Measurements from ENCODE around the gene FBXL7. TPM values are rescaled to one million over a fixed set of nuclear protein-coding genes. Genes with fewer than 3 reads are reported as not detected.

The FBXL7 gene
- total and polyA plus RNA-seq, 2 experiments from 2014 or later: 4.5 to 15.2 TPM

DNA sequence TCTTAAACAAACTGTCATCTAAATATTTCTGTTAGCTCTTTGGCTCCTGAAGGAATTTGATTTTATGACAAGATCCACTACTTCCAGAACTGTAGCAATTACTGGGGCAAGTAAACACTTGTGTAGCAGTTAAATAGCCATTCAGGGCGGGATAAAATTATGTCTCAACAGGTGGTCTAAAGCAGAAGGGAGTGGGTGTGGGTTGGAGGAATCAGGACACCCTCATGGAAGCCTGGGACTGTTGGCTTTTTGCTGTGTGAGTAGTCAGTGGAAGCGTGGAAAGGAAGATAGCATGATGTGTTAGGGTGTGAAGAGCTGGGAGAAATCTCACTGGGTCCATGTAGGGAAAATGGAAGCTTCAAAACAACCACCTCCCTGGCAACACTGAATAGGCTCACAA lies 127.1 kb downstream of the FBXL7 start:
- no peak for ATAC-seq
- H4K20me1 ChIP-seq (replicated peaks; ENCODE audit: insufficient read depth): no peaks in the 10 kb centered on the region; the same call in 1 of the 2 replicates
- H3K36me3 ChIP-seq (ENCODE audit: insufficient read depth): no peaks in the 10 kb centered on the region
- H3K4me3 ChIP-seq: no peak overlapping the region
- peaks cover 10% of the 10 kb centered on the region; the same call in 1 of the 2 replicates for H3K79me2 ChIP-seq (replicated peaks; ENCODE audit: insufficient read depth)
- TF ChIP-seq STAT1 (IDR thresholded peaks at IDR 0.05; ENCODE audit: unreplicated experiment) (no peak), EZH2phosphoT487 (IDR thresholded peaks at IDR 0.05; ENCODE audit: unreplicated experiment) (no peak), ZNF331 (CRISPR knock-in tag; IDR thresholded peaks at IDR 0.05; ENCODE audit: low read depth) (no peak), ZNF114 (CRISPR knock-in tag; IDR thresholded peaks at IDR 0.05) (no peak), JUNB (IDR thresholded peaks at IDR 0.05; ENCODE audit: unreplicated experiment) (no peak), NANOG (IDR thresholded peaks at IDR 0.05; ENCODE audit: borderline replicate concordance) (no peak), POLR2AphosphoS5 (IDR thresholded peaks at IDR 0.05; ENCODE audit: low read depth) (no peak), EZH2 (IDR thresholded peaks at IDR 0.05; ENCODE audit: low read depth, unreplicated experiment) (no peak), CREB1 (CRISPR knock-in tag; IDR thresholded peaks at IDR 0.05; ENCODE audit: low read depth) (no peak)
- TF ChIP-seq, protein P1, sequence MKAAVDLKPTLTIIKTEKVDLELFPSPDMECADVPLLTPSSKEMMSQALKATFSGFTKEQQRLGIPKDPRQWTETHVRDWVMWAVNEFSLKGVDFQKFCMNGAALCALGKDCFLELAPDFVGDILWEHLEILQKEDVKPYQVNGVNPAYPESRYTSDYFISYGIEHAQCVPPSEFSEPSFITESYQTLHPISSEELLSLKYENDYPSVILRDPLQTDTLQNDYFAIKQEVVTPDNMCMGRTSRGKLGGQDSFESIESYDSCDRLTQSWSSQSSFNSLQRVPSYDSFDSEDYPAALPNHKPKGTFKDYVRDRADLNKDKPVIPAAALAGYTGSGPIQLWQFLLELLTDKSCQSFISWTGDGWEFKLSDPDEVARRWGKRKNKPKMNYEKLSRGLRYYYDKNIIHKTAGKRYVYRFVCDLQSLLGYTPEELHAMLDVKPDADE (IDR thresholded peaks at IDR 0.05): no peak
- TF ChIP-seq, protein P2, sequence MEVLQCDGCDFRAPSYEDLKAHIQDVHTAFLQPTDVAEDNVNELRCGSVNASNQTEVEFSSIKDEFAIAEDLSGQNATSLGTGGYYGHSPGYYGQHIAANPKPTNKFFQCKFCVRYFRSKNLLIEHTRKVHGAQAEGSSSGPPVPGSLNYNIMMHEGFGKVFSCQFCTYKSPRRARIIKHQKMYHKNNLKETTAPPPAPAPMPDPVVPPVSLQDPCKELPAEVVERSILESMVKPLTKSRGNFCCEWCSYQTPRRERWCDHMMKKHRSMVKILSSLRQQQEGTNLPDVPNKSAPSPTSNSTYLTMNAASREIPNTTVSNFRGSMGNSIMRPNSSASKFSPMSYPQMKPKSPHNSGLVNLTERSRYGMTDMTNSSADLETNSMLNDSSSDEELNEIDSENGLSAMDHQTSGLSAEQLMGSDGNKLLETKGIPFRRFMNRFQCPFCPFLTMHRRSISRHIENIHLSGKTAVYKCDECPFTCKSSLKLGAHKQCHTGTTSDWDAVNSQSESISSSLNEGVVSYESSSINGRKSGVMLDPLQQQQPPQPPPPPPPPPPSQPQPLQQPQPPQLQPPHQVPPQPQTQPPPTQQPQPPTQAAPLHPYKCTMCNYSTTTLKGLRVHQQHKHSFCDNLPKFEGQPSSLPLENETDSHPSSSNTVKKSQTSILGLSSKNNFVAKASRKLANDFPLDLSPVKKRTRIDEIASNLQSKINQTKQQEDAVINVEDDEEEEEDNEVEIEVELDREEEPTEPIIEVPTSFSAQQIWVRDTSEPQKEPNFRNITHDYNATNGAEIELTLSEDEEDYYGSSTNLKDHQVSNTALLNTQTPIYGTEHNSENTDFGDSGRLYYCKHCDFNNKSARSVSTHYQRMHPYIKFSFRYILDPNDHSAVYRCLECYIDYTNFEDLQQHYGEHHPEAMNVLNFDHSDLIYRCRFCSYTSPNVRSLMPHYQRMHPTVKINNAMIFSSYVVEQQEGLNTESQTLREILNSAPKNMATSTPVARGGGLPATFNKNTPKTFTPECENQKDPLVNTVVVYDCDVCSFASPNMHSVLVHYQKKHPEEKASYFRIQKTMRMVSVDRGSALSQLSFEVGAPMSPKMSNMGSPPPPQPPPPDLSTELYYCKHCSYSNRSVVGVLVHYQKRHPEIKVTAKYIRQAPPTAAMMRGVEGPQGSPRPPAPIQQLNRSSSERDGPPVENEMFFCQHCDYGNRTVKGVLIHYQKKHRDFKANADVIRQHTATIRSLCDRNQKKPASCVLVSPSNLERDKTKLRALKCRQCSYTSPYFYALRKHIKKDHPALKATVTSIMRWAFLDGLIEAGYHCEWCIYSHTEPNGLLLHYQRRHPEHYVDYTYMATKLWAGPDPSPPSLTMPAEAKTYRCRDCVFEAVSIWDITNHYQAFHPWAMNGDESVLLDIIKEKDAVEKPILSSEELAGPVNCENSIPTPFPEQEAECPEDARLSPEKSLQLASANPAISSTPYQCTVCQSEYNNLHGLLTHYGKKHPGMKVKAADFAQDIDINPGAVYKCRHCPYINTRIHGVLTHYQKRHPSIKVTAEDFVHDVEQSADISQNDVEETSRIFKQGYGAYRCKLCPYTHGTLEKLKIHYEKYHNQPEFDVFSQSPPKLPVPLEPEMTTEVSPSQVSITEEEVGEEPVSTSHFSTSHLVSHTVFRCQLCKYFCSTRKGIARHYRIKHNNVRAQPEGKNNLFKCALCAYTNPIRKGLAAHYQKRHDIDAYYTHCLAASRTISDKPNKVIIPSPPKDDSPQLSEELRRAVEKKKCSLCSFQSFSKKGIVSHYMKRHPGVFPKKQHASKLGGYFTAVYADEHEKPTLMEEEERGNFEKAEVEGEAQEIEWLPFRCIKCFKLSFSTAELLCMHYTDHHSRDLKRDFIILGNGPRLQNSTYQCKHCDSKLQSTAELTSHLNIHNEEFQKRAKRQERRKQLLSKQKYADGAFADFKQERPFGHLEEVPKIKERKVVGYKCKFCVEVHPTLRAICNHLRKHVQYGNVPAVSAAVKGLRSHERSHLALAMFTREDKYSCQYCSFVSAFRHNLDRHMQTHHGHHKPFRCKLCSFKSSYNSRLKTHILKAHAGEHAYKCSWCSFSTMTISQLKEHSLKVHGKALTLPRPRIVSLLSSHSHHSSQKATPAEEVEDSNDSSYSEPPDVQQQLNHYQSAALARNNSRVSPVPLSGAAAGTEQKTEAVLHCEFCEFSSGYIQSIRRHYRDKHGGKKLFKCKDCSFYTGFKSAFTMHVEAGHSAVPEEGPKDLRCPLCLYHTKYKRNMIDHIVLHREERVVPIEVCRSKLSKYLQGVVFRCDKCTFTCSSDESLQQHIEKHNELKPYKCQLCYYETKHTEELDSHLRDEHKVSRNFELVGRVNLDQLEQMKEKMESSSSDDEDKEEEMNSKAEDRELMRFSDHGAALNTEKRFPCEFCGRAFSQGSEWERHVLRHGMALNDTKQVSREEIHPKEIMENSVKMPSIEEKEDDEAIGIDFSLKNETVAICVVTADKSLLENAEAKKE (CRISPR knock-in tag; IDR thresholded peaks at IDR 0.05): no peak
- TF ChIP-seq, protein P3, sequence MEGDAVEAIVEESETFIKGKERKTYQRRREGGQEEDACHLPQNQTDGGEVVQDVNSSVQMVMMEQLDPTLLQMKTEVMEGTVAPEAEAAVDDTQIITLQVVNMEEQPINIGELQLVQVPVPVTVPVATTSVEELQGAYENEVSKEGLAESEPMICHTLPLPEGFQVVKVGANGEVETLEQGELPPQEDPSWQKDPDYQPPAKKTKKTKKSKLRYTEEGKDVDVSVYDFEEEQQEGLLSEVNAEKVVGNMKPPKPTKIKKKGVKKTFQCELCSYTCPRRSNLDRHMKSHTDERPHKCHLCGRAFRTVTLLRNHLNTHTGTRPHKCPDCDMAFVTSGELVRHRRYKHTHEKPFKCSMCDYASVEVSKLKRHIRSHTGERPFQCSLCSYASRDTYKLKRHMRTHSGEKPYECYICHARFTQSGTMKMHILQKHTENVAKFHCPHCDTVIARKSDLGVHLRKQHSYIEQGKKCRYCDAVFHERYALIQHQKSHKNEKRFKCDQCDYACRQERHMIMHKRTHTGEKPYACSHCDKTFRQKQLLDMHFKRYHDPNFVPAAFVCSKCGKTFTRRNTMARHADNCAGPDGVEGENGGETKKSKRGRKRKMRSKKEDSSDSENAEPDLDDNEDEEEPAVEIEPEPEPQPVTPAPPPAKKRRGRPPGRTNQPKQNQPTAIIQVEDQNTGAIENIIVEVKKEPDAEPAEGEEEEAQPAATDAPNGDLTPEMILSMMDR (conservative IDR thresholded peaks at IDR 0.05; ENCODE audit: low read depth in 2 of 2): no peak
- TF ChIP-seq, protein P4, sequence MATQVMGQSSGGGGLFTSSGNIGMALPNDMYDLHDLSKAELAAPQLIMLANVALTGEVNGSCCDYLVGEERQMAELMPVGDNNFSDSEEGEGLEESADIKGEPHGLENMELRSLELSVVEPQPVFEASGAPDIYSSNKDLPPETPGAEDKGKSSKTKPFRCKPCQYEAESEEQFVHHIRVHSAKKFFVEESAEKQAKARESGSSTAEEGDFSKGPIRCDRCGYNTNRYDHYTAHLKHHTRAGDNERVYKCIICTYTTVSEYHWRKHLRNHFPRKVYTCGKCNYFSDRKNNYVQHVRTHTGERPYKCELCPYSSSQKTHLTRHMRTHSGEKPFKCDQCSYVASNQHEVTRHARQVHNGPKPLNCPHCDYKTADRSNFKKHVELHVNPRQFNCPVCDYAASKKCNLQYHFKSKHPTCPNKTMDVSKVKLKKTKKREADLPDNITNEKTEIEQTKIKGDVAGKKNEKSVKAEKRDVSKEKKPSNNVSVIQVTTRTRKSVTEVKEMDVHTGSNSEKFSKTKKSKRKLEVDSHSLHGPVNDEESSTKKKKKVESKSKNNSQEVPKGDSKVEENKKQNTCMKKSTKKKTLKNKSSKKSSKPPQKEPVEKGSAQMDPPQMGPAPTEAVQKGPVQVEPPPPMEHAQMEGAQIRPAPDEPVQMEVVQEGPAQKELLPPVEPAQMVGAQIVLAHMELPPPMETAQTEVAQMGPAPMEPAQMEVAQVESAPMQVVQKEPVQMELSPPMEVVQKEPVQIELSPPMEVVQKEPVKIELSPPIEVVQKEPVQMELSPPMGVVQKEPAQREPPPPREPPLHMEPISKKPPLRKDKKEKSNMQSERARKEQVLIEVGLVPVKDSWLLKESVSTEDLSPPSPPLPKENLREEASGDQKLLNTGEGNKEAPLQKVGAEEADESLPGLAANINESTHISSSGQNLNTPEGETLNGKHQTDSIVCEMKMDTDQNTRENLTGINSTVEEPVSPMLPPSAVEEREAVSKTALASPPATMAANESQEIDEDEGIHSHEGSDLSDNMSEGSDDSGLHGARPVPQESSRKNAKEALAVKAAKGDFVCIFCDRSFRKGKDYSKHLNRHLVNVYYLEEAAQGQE (IDR thresholded peaks at IDR 0.05; ENCODE audit: unreplicated experiment): no peak
- no peaks in the 10 kb centered on the region for H3K36me3 Mint-ChIP-seq (ENCODE audit: low read depth)
- no peak overlapping the region for H3K4me2 ChIP-seq
- peaks cover 2% of the 10 kb centered on the region for H3K4me1 Mint-ChIP-seq
- no peaks in the 10 kb centered on the region for H3K9me2 ChIP-seq (ENCODE audit: insufficient read depth)
- peak overlapping the region; percentile 50 for H3K27ac Mint-ChIP-seq
- H3F3A ChIP-seq (replicated peaks; ENCODE audit: low read depth): no peaks in the 10 kb centered on the region
- H3K27me3 ChIP-seq (ENCODE audit: insufficient read depth): no peaks in the 10 kb centered on the region
- H3K9me3 Mint-ChIP-seq: no peaks in the 10 kb centered on the region
- H3K4me3 Mint-ChIP-seq: no peak overlapping the region
- H2AFZ ChIP-seq: no peak overlapping the region
- no peaks in the 10 kb centered on the region for H3K27me3 Mint-ChIP-seq (ENCODE audit: insufficient read depth, low read depth, poor library complexity)
- no peak overlapping the region for H3K27ac ChIP-seq (ENCODE audit: low read depth)
- no peaks in the 10 kb centered on the region for H3K4me1 ChIP-seq (ENCODE audit: insufficient read depth)
- DNase-seq (ENCODE audit: low spot score): no peak
